H1 (cell line): ENCODE measurements around the gene APLP2. TPM values are rescaled to one million over a fixed set of nuclear protein-coding genes. Genes with fewer than 3 reads are reported as not detected.
A peak's percentile ranks its signal among the peaks of the same experiment; 100 is the strongest.

Experiments
- CTCF ChIA-PET: fragments of 300-600 bp; sonication (Branson Sonifier 250); formaldehyde crosslinking; loops from one replicate; lab custom pipeline; 2021; ENCODE audit not compliant: partially characterized antibody; lab: Charles Lee
- POLR2A ChIA-PET: fragments of 300-600 bp; sonication (Branson Sonifier 250); formaldehyde crosslinking; loops from one replicate; lab custom pipeline; 2021; ENCODE audit warnings: inconsistent platforms; ENCODE audit not compliant: partially characterized antibody; lab: Charles Lee
- DNase-seq, 2 experiments: peaks; one replicate each; pipeline versions ENCODE4 v3.0.0 to v3.0.0-alpha.2; 2010 to 2022; ENCODE audit warnings: low spot score in 2 of 2, low read depth in 1 of 2, mixed read lengths in 1 of 2
- FAIRE-seq: peaks from 2 replicates; lab custom pipeline; 2011; peaks lifted over from hg19 to GRCh38; lab: Jason Lieb, UNC
- H2AFZ ChIP-seq: 2 replicates; pipeline ENCODE4 v1.8.1; 2012; ENCODE audit warnings: low read length, inconsistent platforms
- H2AK5ac ChIP-seq: 2 replicates; pipeline ENCODE4 v1.6.1; 2013; ENCODE audit warnings: low read depth, low read length
- H2BK120ac ChIP-seq: replicated peaks from 2 replicates; pipeline ENCODE3; 2013; ENCODE audit warnings: low read depth, low read length, inconsistent platforms
- H2BK12ac ChIP-seq: 2 replicates; pipeline ENCODE4 v1.6.1; 2013; ENCODE audit warnings: low read depth, low read length
- H2BK15ac ChIP-seq: 2 replicates; pipeline ENCODE4 v1.6.1; 2013; ENCODE audit warnings: low read length
- H2BK20ac ChIP-seq: 2 replicates; pipeline ENCODE4 v1.6.1; 2013; ENCODE audit warnings: low read length
- H2BK5ac ChIP-seq: 2 replicates; pipeline ENCODE4 v1.6.1; 2013; ENCODE audit warnings: low read depth, low read length
- H3K14ac ChIP-seq: 2 replicates; pipeline ENCODE4 v1.6.1; 2013; ENCODE audit warnings: inconsistent platforms; ENCODE audit not compliant: insufficient read length
- H3K18ac ChIP-seq: 2 replicates; pipeline ENCODE4 v1.6.1; 2013; ENCODE audit warnings: low read length; ENCODE audit errors: extremely low read depth
- H3K23ac ChIP-seq: 2 replicates; pipeline ENCODE4 v1.6.1; 2013; ENCODE audit warnings: inconsistent platforms; ENCODE audit not compliant: insufficient read length
- H3K23me2 ChIP-seq: 2 replicates; pipeline ENCODE4 v1.6.1; 2013; ENCODE audit warnings: low read depth, low read length
- H3K27ac ChIP-seq: 2 replicates; pipeline ENCODE4 v1.6.1; 2011; ENCODE audit warnings: low read depth, low read length, inconsistent platforms
- H3K27me3 ChIP-seq, 4 experiments: replicated peaks in 1 of 4; 1 replicate in 1 of 4; 2 replicates in 3 of 4; pipeline versions ENCODE4 v1.6.1 to v1.8.1; 2011 to 2013; ENCODE audit warnings: low read length in 3 of 4, mild to moderate bottlenecking in 3 of 4, inconsistent platforms in 2 of 4, mixed read lengths in 2 of 4, moderate library complexity in 1 of 4; ENCODE audit not compliant: control insufficient read depth in 3 of 4, insufficient read depth in 3 of 4; ENCODE audit errors: extremely low read depth in 1 of 4
- H3K36me3 ChIP-seq, 4 experiments: 2 replicates each; pipeline versions ENCODE4 v1.6.1 to v1.8.1; 2011 to 2013; ENCODE audit warnings: mild to moderate bottlenecking in 4 of 4, low read length in 3 of 4, moderate library complexity in 2 of 4, control low read depth in 1 of 4, inconsistent platforms in 1 of 4; ENCODE audit not compliant: insufficient read depth in 4 of 4, control insufficient read depth in 2 of 4
- H3K4ac ChIP-seq: replicated peaks from 2 replicates; pipeline ENCODE3; 2013; ENCODE audit warnings: low read length, low read depth, mixed read lengths, inconsistent platforms; ENCODE audit not compliant: insufficient read length
- H3K4me1 ChIP-seq, 4 experiments: replicated peaks in 1 of 4; 1 replicate in 1 of 4; 2 replicates in 3 of 4; pipeline versions ENCODE4 v1.6.1 to v1.8.1; 2011 to 2013; ENCODE audit warnings: low read length in 3 of 4, inconsistent platforms in 2 of 4, mixed read lengths in 1 of 4; ENCODE audit not compliant: insufficient read depth in 4 of 4, control insufficient read depth in 3 of 4
- H3K4me2 ChIP-seq, 2 experiments: 2 replicates each; pipeline versions ENCODE4 v1.6.1 to v1.8.1; 2011 to 2013; ENCODE audit warnings: low read depth in 2 of 2, low read length in 2 of 2, control low read depth in 1 of 2, inconsistent platforms in 1 of 2, mild to moderate bottlenecking in 1 of 2; ENCODE audit not compliant: insufficient read depth in 1 of 2
- H3K4me3 ChIP-seq, 4 experiments: fragments of 200-600, 300-600 bp in 1 of 4; sonication (generic), shearing (Covaris generic), sonication (Bioruptor Twin) in 1 of 4; 2 replicates each; pipeline versions ENCODE4 v1.5.1 to v1.8.1; 2011 to 2016; ENCODE audit warnings: low read length in 4 of 4, low read depth in 3 of 4, control low read depth in 2 of 4, inconsistent platforms in 2 of 4, mild to moderate bottlenecking in 2 of 4, mixed read lengths in 1 of 4, moderate library complexity in 1 of 4; ENCODE audit not compliant: insufficient read depth in 2 of 4; ENCODE audit errors: extremely low read depth in 1 of 4
- H3K56ac ChIP-seq: replicated peaks from 2 replicates; pipeline ENCODE3; 2013; ENCODE audit warnings: low read depth, mild to moderate bottlenecking, mixed read lengths, low read length, inconsistent platforms; ENCODE audit not compliant: insufficient read length
- H3K79me1 ChIP-seq: 2 replicates; pipeline ENCODE4 v1.6.1; 2013; ENCODE audit warnings: low read depth, low read length, control low read depth
- H3K79me2 ChIP-seq, 2 experiments: 2 replicates each; pipeline versions ENCODE4 v1.6.1 to v1.8.1; 2012 to 2013; ENCODE audit warnings: low read length in 2 of 2, mild to moderate bottlenecking in 2 of 2, inconsistent platforms in 1 of 2; ENCODE audit not compliant: insufficient read depth in 2 of 2, control insufficient read depth in 1 of 2
- H3K9ac ChIP-seq, 4 experiments: replicated peaks in 1 of 4; 1 replicate in 1 of 4; 2 replicates in 3 of 4; pipeline versions ENCODE4 v1.6.1 to v1.8.1; 2011 to 2013; ENCODE audit warnings: low read depth in 3 of 4, low read length in 3 of 4, control low read depth in 2 of 4, mild to moderate bottlenecking in 2 of 4, moderate library complexity in 2 of 4, inconsistent platforms in 1 of 4; ENCODE audit errors: extremely low read depth in 1 of 4
- H3K9me3 ChIP-seq, 2 experiments: 2 replicates each; pipeline versions ENCODE4 v1.6.1 to v1.8.1; 2012 to 2013; ENCODE audit warnings: mild to moderate bottlenecking in 2 of 2, moderate library complexity in 2 of 2, control low read depth in 1 of 2, inconsistent platforms in 1 of 2, low read depth in 1 of 2, low read length in 1 of 2, mixed read lengths in 1 of 2; ENCODE audit not compliant: insufficient read depth in 2 of 2
- H4K20me1 ChIP-seq, 2 experiments: replicated peaks in 1 of 2; 2 replicates each; pipeline versions ENCODE3 to v1.8.1; 2011 to 2013; ENCODE audit warnings: inconsistent platforms in 2 of 2, low read length in 2 of 2, mild to moderate bottlenecking in 1 of 2; ENCODE audit not compliant: insufficient read depth in 2 of 2, control insufficient read depth in 1 of 2
- H4K5ac ChIP-seq: 2 replicates; pipeline ENCODE4 v1.6.1; 2013; ENCODE audit warnings: low read length, low read depth, mixed read lengths, inconsistent platforms; ENCODE audit not compliant: insufficient read length
- H4K8ac ChIP-seq: 2 replicates; pipeline ENCODE4 v1.8.0; 2013; ENCODE audit warnings: mild to moderate bottlenecking, moderate library complexity, low read length, inconsistent platforms; ENCODE audit not compliant: insufficient read depth; ENCODE audit errors: extremely low read depth
- H4K91ac ChIP-seq: replicated peaks from 2 replicates; pipeline ENCODE3; 2013; ENCODE audit warnings: low read length, mixed read lengths, inconsistent platforms; ENCODE audit not compliant: insufficient read length
- CEBPB ChIP-seq: IDR thresholded peaks from 2 replicates; pipeline ENCODE4 v1.6.1; 2012; ENCODE audit warnings: low read depth, low read length
- CREB1 ChIP-seq: IDR thresholded peaks from 2 replicates; pipeline ENCODE4 v1.6.1; 2012; ENCODE audit warnings: inconsistent platforms
- POLR2AphosphoS5 ChIP-seq: IDR thresholded peaks from 2 replicates; pipeline ENCODE4 v1.6.1; 2011; ENCODE audit warnings: low read depth, low read length
- SAP30 ChIP-seq: fragments of 300-600 bp; sonication (generic); IDR thresholded peaks from 2 replicates; pipeline ENCODE4 v1.7.1; 2012; ENCODE audit warnings: low read length, moderate library complexity, mild to moderate bottlenecking, inconsistent platforms; ENCODE audit not compliant: insufficient read depth, insufficient replicate concordance
- SP4 ChIP-seq: IDR thresholded peaks from 2 replicates; pipeline ENCODE4 v1.6.1; 2012; ENCODE audit warnings: low read length, inconsistent platforms
- TAF1 ChIP-seq: IDR thresholded peaks from 2 replicates; pipeline ENCODE4 v1.6.1; 2011; ENCODE audit warnings: mild to moderate bottlenecking, low read depth, low read length
- WGBS, 2 experiments: shearing (Covaris generic) in 1 of 2; methylation state at CpG; one replicate each; pipeline versions ENCODE4 v1.1.6 to v1.1.7; 2013 to 2015; ENCODE audit warnings: low lambda C conversion rate in 2 of 2, mixed read lengths in 2 of 2, inconsistent platforms in 1 of 2, low coverage in 1 of 2, missing lambda C conversion rate in 1 of 2; ENCODE audit not compliant: insufficient replicate concordance in 2 of 2, insufficient coverage in 1 of 2, insufficient read length in 1 of 2; ENCODE audit errors: extremely low coverage in 1 of 2, missing lambda C conversion rate in 1 of 2; 5-methylcytosine and 5-hydroxymethylcytosine counted together
- polyA plus RNA-seq, 7 experiments: library from polyadenylated mRNA; depleted of rRNA in 3 of 7; stranded (reverse) in 5 of 7; unstranded in 2 of 7; fragments of >200 nt in 5 of 7; fragments of 200-250 nt in 2 of 7; gene quantifications; 1 replicate in 5 of 7; 2 replicates in 1 of 7; 4 replicates in 1 of 7; pipeline versions ENCODE4 v1.2.1 to v1.2.3, GENCODE V29; 2011 to 2013; ENCODE audit warnings: missing spikeins in 2 of 7, mixed read lengths in 2 of 7
- total RNA-seq: library from RNA; stranded (reverse); fragmentation: NEBNext Ultra II Directional; extraction: Animal tissue kit (Norgen Biotek cat#: 25700); gene quantifications from 2 replicates; pipeline ENCODE4 v1.2.1, GENCODE V29; 2021

Gene APLP2
- total and polyA plus RNA-seq, 2 of the 8 experiments (the other 6 are each of a cell fraction or from before 2014, with no cell fraction given): 222 to 315 TPM

- CTCF ChIA-PET: interaction anchor here (0.6 to 10.2 kb wide), 5 partner anchors 9 to 173 kb away, joined by 3 to 92 read pairs (median 3); no protein-coding TSS in a partner anchor
- peaks cover 0 to 32% of the 10 kb centered on the region in 2 experiments; a peak in 2 of 4 replicates for H3K79me2 ChIP-seq
Observed at GRCh38 chr11:130118636-130119387, 49.1 kb downstream of the APLP2 start.

More at GRCh38 chr11:130118636-130119387, 49.1 kb downstream of the APLP2 start:
- H2BK12ac ChIP-seq: no peak overlapping the region
- 94% methylated on average over 9 of the region's 9 CpGs; no CpG with 5 or more reads in 1 of the 2 experiments for WGBS, 2 experiments
- H4K5ac ChIP-seq: no peak overlapping the region
- no peak overlapping the region for H3K56ac ChIP-seq
- no peak overlapping the region for H2BK15ac ChIP-seq
- no peak overlapping the region for H3K23ac ChIP-seq
- peaks cover 11 to 33% (median 26%) of the 10 kb centered on the region in 4 experiments for H3K36me3 ChIP-seq
- H2AK5ac ChIP-seq: no peak overlapping the region
- H2BK20ac ChIP-seq: no peak overlapping the region
- POLR2A ChIA-PET: no interaction called here
- TF ChIP-seq SAP30: no peak
- no peak for TF ChIP-seq POLR2AphosphoS5
- TF ChIP-seq CEBPB: peak; percentile 67; the same call in 1 of the 2 replicates
- no peak for TF ChIP-seq TAF1
- TF ChIP-seq SP4: no peak
- TF ChIP-seq CREB1: no peak
- no peak overlapping the region for H2AFZ ChIP-seq
- H3K4me3 ChIP-seq: no peak overlapping the region
- no peak overlapping the region for H4K8ac ChIP-seq
- H2BK5ac ChIP-seq: no peak overlapping the region
- no peak overlapping the region for H2BK120ac ChIP-seq
- H3K14ac ChIP-seq: no peak overlapping the region
- no peak overlapping the region for H3K4ac ChIP-seq
- no peaks in the 10 kb centered on the region for H3K9me3 ChIP-seq
- no peak overlapping the region for H3K4me2 ChIP-seq
- H3K4me1 ChIP-seq: peaks cover 0 to 7% (median 3%) of the 10 kb centered on the region in 4 experiments; a peak in 2 of 7 replicates
- no peaks in the 10 kb centered on the region for H3K27me3 ChIP-seq
- H3K23me2 ChIP-seq: no peaks in the 10 kb centered on the region
- no peak for DNase-seq
- no peak overlapping the region for H4K91ac ChIP-seq
- H3K18ac ChIP-seq: no peak overlapping the region
- no peak overlapping the region for H3K27ac ChIP-seq
- H3K9ac ChIP-seq: no peak overlapping the region
- peaks cover 3 to 5% of the 10 kb centered on the region in 2 experiments for H4K20me1 ChIP-seq
- no peak for FAIRE-seq
- peaks cover 10% of the 10 kb centered on the region for H3K79me1 ChIP-seq
